ENCODE data around the gene USP34.

DNA sequence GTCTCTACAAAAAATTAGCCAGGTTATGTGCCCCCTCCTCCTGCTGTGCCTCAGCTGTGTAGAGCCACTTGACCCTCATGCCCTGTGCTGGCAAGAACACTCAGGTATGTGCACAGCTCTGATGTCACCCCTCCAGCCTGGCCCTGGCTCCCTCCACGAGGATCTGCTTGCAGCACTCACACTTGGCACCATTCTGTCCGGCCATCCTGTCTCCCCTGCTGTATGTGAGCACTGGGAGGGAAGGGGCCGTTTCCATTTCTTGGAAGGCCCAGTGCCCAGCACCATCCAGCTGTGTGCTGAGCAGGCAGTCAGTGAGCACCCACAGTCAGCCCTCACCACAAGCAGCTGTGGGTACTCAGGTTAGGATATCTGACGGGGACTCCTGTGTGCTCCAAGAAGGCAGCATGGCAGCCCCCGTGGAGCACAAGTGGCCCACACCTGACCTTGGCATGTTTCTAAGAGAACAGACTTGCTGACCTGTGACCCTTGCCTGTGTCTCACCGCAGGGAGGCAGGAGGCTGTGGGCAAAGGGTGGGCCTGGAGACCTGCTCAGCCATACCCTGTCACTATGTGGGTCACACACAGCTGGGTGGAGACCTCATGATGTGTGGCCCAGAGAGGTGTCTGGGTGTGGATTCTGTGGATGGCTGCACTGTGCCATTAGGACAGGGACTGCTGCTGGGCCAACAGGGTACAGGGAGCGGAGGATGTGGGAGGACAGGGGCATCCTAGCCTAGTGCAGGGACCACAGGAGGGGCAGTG lies 31.5 kb downstream of the USP34 start:
- TF ChIP-seq, protein P1, sequence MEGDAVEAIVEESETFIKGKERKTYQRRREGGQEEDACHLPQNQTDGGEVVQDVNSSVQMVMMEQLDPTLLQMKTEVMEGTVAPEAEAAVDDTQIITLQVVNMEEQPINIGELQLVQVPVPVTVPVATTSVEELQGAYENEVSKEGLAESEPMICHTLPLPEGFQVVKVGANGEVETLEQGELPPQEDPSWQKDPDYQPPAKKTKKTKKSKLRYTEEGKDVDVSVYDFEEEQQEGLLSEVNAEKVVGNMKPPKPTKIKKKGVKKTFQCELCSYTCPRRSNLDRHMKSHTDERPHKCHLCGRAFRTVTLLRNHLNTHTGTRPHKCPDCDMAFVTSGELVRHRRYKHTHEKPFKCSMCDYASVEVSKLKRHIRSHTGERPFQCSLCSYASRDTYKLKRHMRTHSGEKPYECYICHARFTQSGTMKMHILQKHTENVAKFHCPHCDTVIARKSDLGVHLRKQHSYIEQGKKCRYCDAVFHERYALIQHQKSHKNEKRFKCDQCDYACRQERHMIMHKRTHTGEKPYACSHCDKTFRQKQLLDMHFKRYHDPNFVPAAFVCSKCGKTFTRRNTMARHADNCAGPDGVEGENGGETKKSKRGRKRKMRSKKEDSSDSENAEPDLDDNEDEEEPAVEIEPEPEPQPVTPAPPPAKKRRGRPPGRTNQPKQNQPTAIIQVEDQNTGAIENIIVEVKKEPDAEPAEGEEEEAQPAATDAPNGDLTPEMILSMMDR (tag by site-specific recombination; IDR thresholded peaks at IDR 0.05), result no peak
- TF ChIP-seq ZNF433 (tag by site-specific recombination; IDR thresholded peaks at IDR 0.05; ENCODE audit: low read depth) (no peak), ZNF366 (tag by site-specific recombination; conservative IDR thresholded peaks at IDR 0.05) (no peak), ZNF274 (IDR thresholded peaks at IDR 0.05; ENCODE audit: low read length) (no peak), ZNF274 (tag by site-specific recombination; IDR thresholded peaks at IDR 0.05; ENCODE audit: borderline replicate concordance) (no peak), ZFP37 (tag by site-specific recombination; IDR thresholded peaks at IDR 0.05) (no peak), ZNF114 (tag by site-specific recombination; IDR thresholded peaks at IDR 0.05) (no peak), ZNF184 (tag by site-specific recombination; IDR thresholded peaks at IDR 0.05) (no peak), ZFP41 (tag by site-specific recombination; IDR thresholded peaks at IDR 0.05; ENCODE audit: borderline replicate concordance) (no peak), ZNF16 (tag by site-specific recombination; IDR thresholded peaks at IDR 0.05; ENCODE audit: low read depth) (no peak), YY1 (tag by site-specific recombination; IDR thresholded peaks at IDR 0.05) (no peak)
- TF ChIP-seq, protein P2, sequence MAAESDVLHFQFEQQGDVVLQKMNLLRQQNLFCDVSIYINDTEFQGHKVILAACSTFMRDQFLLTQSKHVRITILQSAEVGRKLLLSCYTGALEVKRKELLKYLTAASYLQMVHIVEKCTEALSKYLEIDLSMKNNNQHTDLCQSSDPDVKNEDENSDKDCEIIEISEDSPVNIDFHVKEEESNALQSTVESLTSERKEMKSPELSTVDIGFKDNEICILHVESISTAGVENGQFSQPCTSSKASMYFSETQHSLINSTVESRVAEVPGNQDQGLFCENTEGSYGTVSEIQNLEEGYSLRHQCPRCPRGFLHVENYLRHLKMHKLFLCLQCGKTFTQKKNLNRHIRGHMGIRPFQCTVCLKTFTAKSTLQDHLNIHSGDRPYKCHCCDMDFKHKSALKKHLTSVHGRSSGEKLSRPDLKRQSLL (tag by site-specific recombination; IDR thresholded peaks at IDR 0.05), result no peak
